ENCODE data around the gene TBC1D14. TPM values are rescaled to one million over a fixed set of nuclear protein-coding genes. Genes with fewer than 3 reads are reported as not detected.

TBC1D14 gene
- total and polyA plus RNA-seq, 10 of the 15 experiments (the other 5 are each of a cell fraction or from before 2014, with no cell fraction given) = 0.87 to 39.3 (median 30.1) TPM

DNA sequence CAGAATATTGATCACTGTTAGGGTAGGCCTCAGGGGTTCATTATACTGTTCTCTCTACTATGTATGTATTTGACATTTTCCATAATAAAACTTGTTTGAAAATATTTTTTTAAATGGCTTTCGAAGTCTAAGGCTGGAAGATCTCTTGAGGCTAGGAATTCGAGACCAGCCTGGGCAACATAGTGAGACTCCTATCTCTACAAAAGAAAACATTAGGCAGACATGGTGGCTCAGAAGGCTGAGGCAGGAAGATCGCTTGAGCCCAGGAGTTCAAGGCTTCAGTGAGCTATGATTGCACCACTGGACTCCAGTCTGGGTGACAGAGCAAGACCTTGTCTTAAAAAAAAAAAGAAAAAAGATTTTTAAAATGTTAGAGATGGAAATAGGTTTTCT is 15.5 kb upstream of the TBC1D14 start:
- RAD21 ChIA-PET (ENCODE audit: unreplicated experiment) = interaction anchor here (2.2 kb wide), 1 partner anchor 15 kb away, joined by 12 read pairs; no protein-coding TSS in a partner anchor
- POLR2A ChIA-PET = interaction anchor here (0.6 kb wide), 1 partner anchor 177 kb away, joined by 6 read pairs; no protein-coding TSS in a partner anchor
- SMC1A ChIA-PET (ENCODE audit: uncharacterized antibody, unreplicated experiment) = interaction anchor here (1.5 kb wide), 1 partner anchor 20 kb away, joined by 5 read pairs; no protein-coding TSS in a partner anchor
- peaks cover 15% of the 10 kb centered on the region for H3K4me1 ChIP-seq (ENCODE audit: control insufficient read depth, insufficient read depth, low read length)
- H4K20me1 ChIP-seq (ENCODE audit: control insufficient read depth, insufficient read depth) = no peaks in the 10 kb centered on the region
- no peak overlapping the region for H2AFZ ChIP-seq (ENCODE audit: control insufficient read depth, low read depth, low read length)
- CTCF ChIA-PET = interaction anchor here (2.2 to 3.8 kb wide), 2 partner anchors 20 to 219 kb away, joined by 5 to 13 read pairs; a partner anchor contains a TSS
- H3K4me2 ChIP-seq (ENCODE audit: control insufficient read depth, insufficient read depth) = no peak overlapping the region
- H3K9ac ChIP-seq (ENCODE audit: control insufficient read depth, insufficient read depth, low read length) = no peak overlapping the region
- no peaks in the 10 kb centered on the region for H3K79me2 ChIP-seq (ENCODE audit: control insufficient read depth, insufficient read depth, low read length)
- peaks cover 9% of the 10 kb centered on the region; the same call in 1 of the 3 replicates for H3K9me3 ChIP-seq (replicated peaks; ENCODE audit: control insufficient read depth, insufficient read depth, low read length)
- H3K27ac ChIP-seq (ENCODE audit: control insufficient read depth, insufficient read depth) = no peak overlapping the region
- TF ChIP-seq, protein P1, sequence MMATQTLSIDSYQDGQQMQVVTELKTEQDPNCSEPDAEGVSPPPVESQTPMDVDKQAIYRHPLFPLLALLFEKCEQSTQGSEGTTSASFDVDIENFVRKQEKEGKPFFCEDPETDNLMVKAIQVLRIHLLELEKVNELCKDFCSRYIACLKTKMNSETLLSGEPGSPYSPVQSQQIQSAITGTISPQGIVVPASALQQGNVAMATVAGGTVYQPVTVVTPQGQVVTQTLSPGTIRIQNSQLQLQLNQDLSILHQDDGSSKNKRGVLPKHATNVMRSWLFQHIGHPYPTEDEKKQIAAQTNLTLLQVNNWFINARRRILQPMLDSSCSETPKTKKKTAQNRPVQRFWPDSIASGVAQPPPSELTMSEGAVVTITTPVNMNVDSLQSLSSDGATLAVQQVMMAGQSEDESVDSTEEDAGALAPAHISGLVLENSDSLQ (IDR thresholded peaks at IDR 0.05) = no peak
- TF ChIP-seq MEF2B (IDR thresholded peaks at IDR 0.05; ENCODE audit: partially characterized antibody, poor library complexity, severe bottlenecking) (no peak), SUZ12 (IDR thresholded peaks at IDR 0.05; ENCODE audit: unreplicated experiment) (no peak), SRF (IDR thresholded peaks at IDR 0.05; ENCODE audit: low read depth in 2 of 2, low read length in 2 of 2) (no peak), ZBED1 (IDR thresholded peaks at IDR 0.05; ENCODE audit: borderline replicate concordance) (no peak)
- BruUV-seq (replicated peaks) = no TSS peak
- 94% methylated on average over 3 of the region's 3 CpGs for WGBS (ENCODE audit: insufficient coverage, insufficient replicate concordance, low lambda C conversion rate, missing lambda C conversion rate)
- H3K27me3 ChIP-seq (replicated peaks in 1 of 2; ENCODE audit: control insufficient read depth in 2 of 2, insufficient read depth in 2 of 2, low read length in 1 of 2) = no peaks in the 10 kb centered on the region
- FAIRE-seq = no peak
- intact Hi-C loops (cut with micrococcal nuclease; ENCODE audit: unreplicated experiment) = loop anchor here (5.0 kb wide), 1 partner anchor 178 kb away; no protein-coding TSS in a partner anchor
- ATAC-seq = no peak
- in situ Hi-C loops (cut with MboI) = no loop called here
- H3K4me3 ChIP-seq = no peak overlapping the region
- no peak for DNase-seq (ENCODE audit: low read depth, low spot score)
- H3K36me3 ChIP-seq (ENCODE audit: control insufficient read depth in 2 of 2, insufficient read depth in 2 of 2, low read length in 1 of 2) = no peaks in the 10 kb centered on the region
